ENCODE measurements around the gene NOTCH2. TPM values are rescaled to one million over a fixed set of nuclear protein-coding genes. Genes with fewer than 3 reads are reported as not detected.

Gene NOTCH2
- total and polyA plus RNA-seq, 9 donors: 21.3 to 149 (median 105) TPM

DNA sequence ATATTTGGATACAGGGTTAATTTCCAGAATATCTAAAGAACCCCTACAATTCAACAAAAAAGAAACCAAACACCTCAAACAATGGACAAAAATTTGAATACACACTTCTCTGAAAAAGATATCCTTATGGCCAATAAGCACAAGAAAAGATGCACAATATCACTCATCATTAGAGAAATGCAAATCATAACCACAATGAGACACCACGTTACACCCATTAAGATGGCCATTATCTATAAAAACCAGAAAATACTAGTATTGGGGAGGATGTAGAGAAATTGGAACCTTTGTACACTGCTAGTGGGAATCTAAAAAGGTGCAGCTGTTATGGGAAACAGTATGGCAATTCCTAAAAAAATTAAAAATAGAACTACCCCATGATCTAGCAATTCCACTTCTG is 178.1 kb downstream of the NOTCH2 start:
- 67 to 87% (median 78%) methylated on average over 1 of the region's 1 CpG for WGBS, 3 donors
- no peak for DNase-seq
- Histone ChIP-seq H3K36me3 (no peaks in the 10 kb centered on the region), H3K9me3 (no peaks in the 10 kb centered on the region), H3K4me1 (ENCODE audit: insufficient read depth) (no peaks in the 10 kb centered on the region), H3K27me3 (no peaks in the 10 kb centered on the region), H3K4me3 (no peak overlapping the region), H3K27ac (no peak overlapping the region)
- TF ChIP-seq, protein P1, sequence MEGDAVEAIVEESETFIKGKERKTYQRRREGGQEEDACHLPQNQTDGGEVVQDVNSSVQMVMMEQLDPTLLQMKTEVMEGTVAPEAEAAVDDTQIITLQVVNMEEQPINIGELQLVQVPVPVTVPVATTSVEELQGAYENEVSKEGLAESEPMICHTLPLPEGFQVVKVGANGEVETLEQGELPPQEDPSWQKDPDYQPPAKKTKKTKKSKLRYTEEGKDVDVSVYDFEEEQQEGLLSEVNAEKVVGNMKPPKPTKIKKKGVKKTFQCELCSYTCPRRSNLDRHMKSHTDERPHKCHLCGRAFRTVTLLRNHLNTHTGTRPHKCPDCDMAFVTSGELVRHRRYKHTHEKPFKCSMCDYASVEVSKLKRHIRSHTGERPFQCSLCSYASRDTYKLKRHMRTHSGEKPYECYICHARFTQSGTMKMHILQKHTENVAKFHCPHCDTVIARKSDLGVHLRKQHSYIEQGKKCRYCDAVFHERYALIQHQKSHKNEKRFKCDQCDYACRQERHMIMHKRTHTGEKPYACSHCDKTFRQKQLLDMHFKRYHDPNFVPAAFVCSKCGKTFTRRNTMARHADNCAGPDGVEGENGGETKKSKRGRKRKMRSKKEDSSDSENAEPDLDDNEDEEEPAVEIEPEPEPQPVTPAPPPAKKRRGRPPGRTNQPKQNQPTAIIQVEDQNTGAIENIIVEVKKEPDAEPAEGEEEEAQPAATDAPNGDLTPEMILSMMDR (IDR thresholded peaks at IDR 0.05): no peak
- TF ChIP-seq EP300 (IDR thresholded peaks at IDR 0.05) (no peak), POLR2A (IDR thresholded peaks at IDR 0.05) (no peak)
- intact Hi-C loops (cut with DNase I): no loop called here

DNA sequence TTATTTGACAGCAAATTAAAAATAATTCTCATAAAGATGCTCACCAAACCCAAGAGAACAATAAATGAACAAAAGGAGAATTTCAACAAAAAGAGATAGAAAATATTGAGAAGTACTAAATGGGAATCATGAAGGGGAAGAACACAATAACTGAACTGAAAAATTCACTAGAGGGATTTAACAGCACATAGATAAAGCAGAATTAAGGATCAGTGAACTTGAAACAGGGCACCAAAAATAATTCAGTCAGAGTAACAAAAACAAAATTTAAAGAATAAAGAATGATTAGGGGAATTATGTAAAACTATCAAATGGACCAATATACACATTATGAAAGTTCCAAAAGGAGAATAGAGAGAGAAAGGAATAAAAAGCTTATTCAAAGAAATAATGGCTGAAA is 181.0 kb downstream of the NOTCH2 start:
- H3K4me1 ChIP-seq (ENCODE audit: insufficient read depth): no peaks in the 10 kb centered on the region
- TF ChIP-seq POLR2A (IDR thresholded peaks at IDR 0.05): no peak
- H3K4me3 ChIP-seq: no peak overlapping the region
- no peak overlapping the region for H3K27ac ChIP-seq
- no peaks in the 10 kb centered on the region for H3K36me3 ChIP-seq
- DNase-seq: no peak
- H3K9me3 ChIP-seq: no peaks in the 10 kb centered on the region
- intact Hi-C loops (cut with DNase I): no loop called here
- H3K27me3 ChIP-seq: no peaks in the 10 kb centered on the region

DNA sequence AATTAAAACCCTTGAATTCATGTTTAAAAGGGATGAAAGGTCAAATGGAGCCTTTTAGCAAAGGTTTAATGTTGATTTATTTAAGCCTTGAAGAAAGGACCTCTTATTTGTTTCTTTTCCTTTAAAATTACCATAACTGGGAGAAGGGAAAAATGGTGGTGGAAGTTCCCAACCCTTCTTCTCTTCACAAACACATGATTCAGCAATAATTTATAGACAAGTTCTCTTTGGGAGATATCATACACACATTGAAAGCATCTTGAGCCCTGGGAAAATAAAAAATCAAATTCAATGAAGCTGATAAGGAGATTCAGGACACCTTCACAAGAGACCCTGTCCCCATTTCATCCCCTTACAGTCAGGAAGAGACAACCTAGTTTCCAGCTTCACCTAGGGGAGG is 182.0 kb downstream of the NOTCH2 start:
- TF ChIP-seq, protein P1 (IDR thresholded peaks at IDR 0.05): no peak
- TF ChIP-seq POLR2A (IDR thresholded peaks at IDR 0.05) (no peak), EP300 (IDR thresholded peaks at IDR 0.05) (no peak)
- no peak overlapping the region for H3K27ac ChIP-seq
- H3K27me3 ChIP-seq: no peaks in the 10 kb centered on the region

DNA sequence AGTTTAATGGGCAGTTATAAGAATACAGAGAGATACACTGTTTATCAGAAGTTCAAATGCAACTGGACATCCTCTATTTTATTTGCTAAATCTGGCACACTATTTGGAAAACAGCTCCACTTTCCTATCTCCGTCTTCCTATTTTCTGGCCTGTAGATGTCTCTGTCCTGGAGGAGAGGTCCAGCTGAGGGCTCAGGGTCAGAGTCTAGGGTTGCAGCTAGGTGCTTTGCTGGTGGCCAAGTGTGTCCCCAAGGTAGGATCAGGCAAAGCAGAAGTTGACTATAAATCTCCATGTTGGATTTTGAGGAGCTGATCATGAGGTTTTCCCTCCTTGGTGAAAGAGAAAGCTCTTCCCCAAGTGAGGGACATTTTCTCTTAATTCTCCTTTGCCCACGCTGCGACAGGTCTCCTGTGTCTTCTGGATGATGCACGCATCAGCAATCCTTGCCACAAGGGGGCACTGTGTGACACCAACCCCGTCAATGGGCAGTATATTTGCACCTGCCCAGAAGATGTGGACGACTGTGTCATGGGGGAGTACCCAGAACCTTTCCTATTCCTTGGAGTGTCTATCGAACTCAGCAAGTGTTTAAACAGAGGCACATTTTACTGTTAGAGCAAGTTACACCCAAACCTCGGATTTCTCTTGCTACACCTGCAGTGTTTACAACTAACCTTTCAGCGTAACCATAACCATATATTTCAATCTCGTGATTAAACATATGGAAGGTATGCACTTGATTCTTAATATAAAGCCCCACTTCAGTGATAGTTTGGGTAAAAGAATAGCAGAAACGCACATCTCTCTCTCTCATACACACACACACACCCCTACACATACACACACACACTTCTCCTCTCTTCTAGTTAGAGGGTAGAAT is 183.3 kb downstream of the NOTCH2 start:
- no peak overlapping the region for H3K4me3 ChIP-seq
- no peaks in the 10 kb centered on the region for H3K36me3 ChIP-seq
- no peaks in the 10 kb centered on the region for H3K27me3 ChIP-seq
- DNase-seq: peak; percentile 24 to 63 (median 43)
- H3K9me3 ChIP-seq: no peaks in the 10 kb centered on the region
- H3K27ac ChIP-seq: no peak overlapping the region
- TF ChIP-seq EP300 (IDR thresholded peaks at IDR 0.05) (no peak), POLR2A (IDR thresholded peaks at IDR 0.05) (no peak)
- TF ChIP-seq, protein P1 (IDR thresholded peaks at IDR 0.05): peak in 1 of 3 donors; percentile 21
- intact Hi-C loops (cut with DNase I): no loop called here
- 56 to 62% (median 57%) methylated on average over 11 of the region's 11 CpGs for WGBS, 3 donors
- no peaks in the 10 kb centered on the region for H3K4me1 ChIP-seq (ENCODE audit: insufficient read depth)

More for the DNA sequence above, 182.0 kb downstream of the NOTCH2 start:
- Histone ChIP-seq H3K4me1 (ENCODE audit: insufficient read depth) (no peaks in the 10 kb centered on the region), H3K36me3 (no peaks in the 10 kb centered on the region), H3K4me3 (no peak overlapping the region), H3K9me3 (no peaks in the 10 kb centered on the region)
- no peak for DNase-seq
- intact Hi-C loops (cut with DNase I): no loop called here

DNA sequence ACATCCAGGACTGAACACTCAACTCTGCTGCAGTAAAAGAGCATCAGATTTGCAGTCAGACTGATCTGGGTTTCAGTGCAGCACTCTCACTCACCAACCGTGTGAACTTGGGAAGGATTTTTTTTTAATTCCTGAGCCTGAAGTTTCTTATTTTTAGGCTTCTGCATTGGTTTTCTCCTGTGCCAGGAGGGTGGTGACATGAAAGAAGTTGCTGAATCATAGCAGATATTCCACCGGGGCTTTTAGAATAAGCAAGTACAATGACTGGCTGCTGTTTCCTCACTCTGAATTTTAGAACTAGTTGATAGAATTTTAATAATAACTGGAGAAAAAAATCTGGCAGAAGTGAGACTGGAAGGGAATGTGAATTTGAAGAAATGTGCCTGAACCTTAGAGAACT is 184.8 kb downstream of the NOTCH2 start:
- Histone ChIP-seq H3K9me3 (no peaks in the 10 kb centered on the region), H3K36me3 (no peaks in the 10 kb centered on the region)
- 6 to 21% (median 7%) methylated on average over 2 of the region's 2 CpGs for WGBS, 3 donors

More for the DNA sequence above, 184.8 kb downstream of the NOTCH2 start:
- TF ChIP-seq, protein P1 (IDR thresholded peaks at IDR 0.05): no peak
- TF ChIP-seq POLR2A (IDR thresholded peaks at IDR 0.05) (no peak), EP300 (IDR thresholded peaks at IDR 0.05) (no peak)
- intact Hi-C loops (cut with DNase I): no loop called here
- Histone ChIP-seq H3K27me3 (no peaks in the 10 kb centered on the region), H3K4me1 (ENCODE audit: insufficient read depth) (no peaks in the 10 kb centered on the region), H3K4me3 (no peak overlapping the region), H3K27ac (no peak overlapping the region)
- no peak for DNase-seq

Data from ovary (tissue), 9 donors.